HepG2 (cell line): ENCODE data around the gene FITM1. TPM values are rescaled to one million over a fixed set of nuclear protein-coding genes. Genes with fewer than 3 reads are reported as not detected.

ENCODE experiments used
- CENPT ChIP-seq: sonication (generic); formaldehyde crosslinking; IDR thresholded peaks from 2 replicates; pipeline ENCODE4 v1.8.0; 2022; ENCODE audit warnings: low read depth, mild to moderate bottlenecking, moderate library complexity, missing genetic modification reagents
- DNMT1 ChIP-seq: sonication (generic); formaldehyde crosslinking; IDR thresholded peaks from 2 replicates; pipeline ENCODE4 v1.5.1; 2020; ENCODE audit warnings: mild to moderate bottlenecking, missing genetic modification reagents
- FOXA3 ChIP-seq: IDR thresholded peaks from 2 replicates; pipeline ENCODE4 v1.6.1; 2016; ENCODE audit warnings: missing genetic modification reagents, missing compliant biosample characterization
- FOXC1 ChIP-seq: sonication (generic); formaldehyde crosslinking; IDR thresholded peaks from 2 replicates; pipeline ENCODE4 v1.8.0; 2022; ENCODE audit warnings: mild to moderate bottlenecking, missing genetic modification reagents, borderline replicate concordance
- HNRNPK ChIP-seq: fragments of 200-400 bp; formaldehyde crosslinking; IDR thresholded peaks from 2 replicates; pipeline ENCODE4 v1.6.1; 2018; ENCODE audit warnings: low read length, low read depth, moderate library complexity, mild to moderate bottlenecking; ENCODE audit not compliant: poor library complexity, severe bottlenecking
- LBX2 ChIP-seq: sonication (generic); formaldehyde crosslinking; IDR thresholded peaks from 2 replicates; pipeline ENCODE4 v1.5.0; 2020; ENCODE audit warnings: missing genetic modification reagents, mild to moderate bottlenecking, borderline replicate concordance
- MAFK ChIP-seq, 2 experiments: IDR thresholded peaks in 1 of 2; conservative IDR thresholded peaks in 1 of 2; 2 replicates each; pipeline ENCODE4 v1.6.1; 2011; ENCODE audit warnings: improper control_type of control experiment in 2 of 2, low read length in 2 of 2
- PAF1 ChIP-seq: IDR thresholded peaks from 2 replicates; pipeline ENCODE4 v1.6.1; 2016; ENCODE audit warnings: missing genetic modification reagents, missing compliant biosample characterization
- SOX5 ChIP-seq: IDR thresholded peaks from 2 replicates; pipeline ENCODE4 v1.6.1; 2016; ENCODE audit warnings: borderline replicate concordance
- STAT6 ChIP-seq: sonication (generic); formaldehyde crosslinking; IDR thresholded peaks from 2 replicates; pipeline ENCODE4 v1.4.0; 2020; ENCODE audit warnings: missing genetic modification reagents, mild to moderate bottlenecking, borderline replicate concordance
- ZBTB4 ChIP-seq: sonication (generic); formaldehyde crosslinking; IDR thresholded peaks from 2 replicates; pipeline ENCODE4 v1.4.0; 2020; ENCODE audit warnings: missing genetic modification reagents, mild to moderate bottlenecking, borderline replicate concordance
- ZMYM2 ChIP-seq: sonication (generic); formaldehyde crosslinking; IDR thresholded peaks from 2 replicates; pipeline ENCODE4 v1.8.0; 2022; ENCODE audit warnings: mild to moderate bottlenecking, missing genetic modification reagents
- ZNF556 ChIP-seq: sonication (generic); formaldehyde crosslinking; IDR thresholded peaks from 2 replicates; pipeline ENCODE4 v1.4.0; 2020; ENCODE audit warnings: mild to moderate bottlenecking, missing genetic modification reagents, borderline replicate concordance
- ZNF746 ChIP-seq: sonication (generic); formaldehyde crosslinking; IDR thresholded peaks from 2 replicates; pipeline ENCODE4 v1.8.0; 2022; ENCODE audit warnings: mild to moderate bottlenecking, missing genetic modification reagents
- polyA plus RNA-seq, 8 experiments: library from polyadenylated mRNA; depleted of rRNA in 3 of 8; stranded (reverse) in 7 of 8; unstranded in 1 of 8; fragments of >200 nt; fragmentation: Illumina TruSeq in 4 of 8; extraction: Trizol in 4 of 8; gene quantifications; 2 replicates each; pipeline versions ENCODE4 v1.2.1 to v1.2.3, GENCODE V29; 2011 to 2016; ENCODE audit warnings: low read depth in 4 of 8, missing spikeins in 1 of 8, mixed read lengths in 1 of 8; ENCODE audit not compliant: insufficient read depth in 1 of 8
- total RNA-seq, 5 experiments: library from RNA; depleted of rRNA; stranded (reverse); fragments of >200 nt; fragmentation: Illumina TruSeq; extraction: Trizol; gene quantifications; 2 replicates each; pipeline ENCODE4 v1.2.3, GENCODE V29; 2016; ENCODE audit warnings: low read depth in 1 of 5
- TF ChIP-seq, protein P1 (sequence below): sonication (generic); formaldehyde crosslinking; IDR thresholded peaks from 2 replicates; pipeline ENCODE4 v1.8.1; 2022; ENCODE audit warnings: low read depth, mild to moderate bottlenecking, missing genetic modification reagents
- TF ChIP-seq, protein P2 (sequence below): sonication (generic); formaldehyde crosslinking; IDR thresholded peaks from 2 replicates; pipeline ENCODE4 v1.5.0; 2020; ENCODE audit warnings: mild to moderate bottlenecking, missing genetic modification reagents

Gene FITM1
- total and polyA plus RNA-seq, 2 of the 13 experiments (the other 11 are each of a cell fraction or from before 2014, with no cell fraction given), result 2.7 to 5.8 TPM

DNA sequence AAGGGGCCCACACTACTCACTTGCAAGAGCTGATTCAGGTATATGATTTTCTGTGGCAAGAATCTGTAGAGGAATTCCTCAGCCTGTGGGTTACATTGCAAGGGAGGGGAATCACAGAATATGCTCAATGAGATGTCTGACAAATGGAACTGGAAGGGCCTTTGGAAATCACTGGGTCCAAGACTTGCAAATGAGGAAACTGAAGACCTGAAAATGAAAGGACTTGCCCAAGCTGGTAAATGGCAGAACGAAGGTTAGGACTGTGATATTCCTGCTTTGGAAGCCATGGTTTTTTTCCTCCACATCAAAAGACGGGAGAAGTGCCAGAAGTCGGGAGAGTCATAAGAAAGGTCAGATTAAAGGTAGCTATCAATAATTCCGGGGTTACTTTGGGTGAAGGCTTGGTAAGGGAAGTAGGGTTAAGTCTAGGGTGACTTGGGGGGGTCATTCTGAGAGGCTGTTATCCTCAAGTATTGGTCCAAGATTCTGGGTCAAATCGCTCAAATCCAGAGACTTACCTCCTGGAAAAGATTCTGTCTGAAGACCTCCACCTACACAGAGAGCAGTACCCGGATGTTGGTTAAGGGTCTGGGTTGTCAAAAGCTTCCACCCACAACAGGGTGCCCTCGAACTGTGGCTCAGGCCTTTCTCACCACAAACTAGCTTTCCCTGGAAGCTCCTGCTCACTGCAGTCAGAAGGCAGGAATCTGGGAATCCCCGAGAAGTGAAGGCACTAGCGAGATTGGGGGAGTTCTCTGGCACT, 15.4 kb downstream of the FITM1 start (continued):
- TF ChIP-seq STAT6 (0 out of 2 replicates have a peak, but pooled peaks have one; percentile 69), FOXC1 (CRISPR knock-in tag) (no peak), PAF1 (CRISPR knock-in tag) (0 out of 2 replicates have a peak, but pooled peaks have one; percentile 33), MAFK (conservative IDR thresholded peaks at IDR 0.05 in 1 of 2, IDR thresholded peaks at IDR 0.05 in 1 of 2; ENCODE audit: low read length in 2 of 2) (no peak), HNRNPK (no peak), FOXA3 (CRISPR knock-in tag) (no peak), CENPT (CRISPR knock-in tag) (no peak), ZNF746 (CRISPR knock-in tag) (no peak), LBX2 (CRISPR knock-in tag) (0 out of 2 replicates have a peak, but pooled peaks have one; percentile 81), SOX5 (CRISPR knock-in tag) (no peak; the same call in 1 of the 2 replicates), DNMT1 (no peak), ZMYM2 (CRISPR knock-in tag) (no peak), ZBTB4 (peak; percentile 27; the same call in 1 of the 2 replicates), ZNF556 (no peak)
- TF ChIP-seq, protein P1, sequence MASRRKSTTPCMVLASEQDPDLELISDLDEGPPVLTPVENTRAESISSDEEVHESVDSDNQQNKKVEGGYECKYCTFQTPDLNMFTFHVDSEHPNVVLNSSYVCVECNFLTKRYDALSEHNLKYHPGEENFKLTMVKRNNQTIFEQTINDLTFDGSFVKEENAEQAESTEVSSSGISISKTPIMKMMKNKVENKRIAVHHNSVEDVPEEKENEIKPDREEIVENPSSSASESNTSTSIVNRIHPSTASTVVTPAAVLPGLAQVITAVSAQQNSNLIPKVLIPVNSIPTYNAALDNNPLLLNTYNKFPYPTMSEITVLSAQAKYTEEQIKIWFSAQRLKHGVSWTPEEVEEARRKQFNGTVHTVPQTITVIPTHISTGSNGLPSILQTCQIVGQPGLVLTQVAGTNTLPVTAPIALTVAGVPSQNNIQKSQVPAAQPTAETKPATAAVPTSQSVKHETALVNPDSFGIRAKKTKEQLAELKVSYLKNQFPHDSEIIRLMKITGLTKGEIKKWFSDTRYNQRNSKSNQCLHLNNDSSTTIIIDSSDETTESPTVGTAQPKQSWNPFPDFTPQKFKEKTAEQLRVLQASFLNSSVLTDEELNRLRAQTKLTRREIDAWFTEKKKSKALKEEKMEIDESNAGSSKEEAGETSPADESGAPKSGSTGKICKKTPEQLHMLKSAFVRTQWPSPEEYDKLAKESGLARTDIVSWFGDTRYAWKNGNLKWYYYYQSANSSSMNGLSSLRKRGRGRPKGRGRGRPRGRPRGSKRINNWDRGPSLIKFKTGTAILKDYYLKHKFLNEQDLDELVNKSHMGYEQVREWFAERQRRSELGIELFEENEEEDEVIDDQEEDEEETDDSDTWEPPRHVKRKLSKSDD (CRISPR knock-in tag), result no peak
- TF ChIP-seq, protein P2, sequence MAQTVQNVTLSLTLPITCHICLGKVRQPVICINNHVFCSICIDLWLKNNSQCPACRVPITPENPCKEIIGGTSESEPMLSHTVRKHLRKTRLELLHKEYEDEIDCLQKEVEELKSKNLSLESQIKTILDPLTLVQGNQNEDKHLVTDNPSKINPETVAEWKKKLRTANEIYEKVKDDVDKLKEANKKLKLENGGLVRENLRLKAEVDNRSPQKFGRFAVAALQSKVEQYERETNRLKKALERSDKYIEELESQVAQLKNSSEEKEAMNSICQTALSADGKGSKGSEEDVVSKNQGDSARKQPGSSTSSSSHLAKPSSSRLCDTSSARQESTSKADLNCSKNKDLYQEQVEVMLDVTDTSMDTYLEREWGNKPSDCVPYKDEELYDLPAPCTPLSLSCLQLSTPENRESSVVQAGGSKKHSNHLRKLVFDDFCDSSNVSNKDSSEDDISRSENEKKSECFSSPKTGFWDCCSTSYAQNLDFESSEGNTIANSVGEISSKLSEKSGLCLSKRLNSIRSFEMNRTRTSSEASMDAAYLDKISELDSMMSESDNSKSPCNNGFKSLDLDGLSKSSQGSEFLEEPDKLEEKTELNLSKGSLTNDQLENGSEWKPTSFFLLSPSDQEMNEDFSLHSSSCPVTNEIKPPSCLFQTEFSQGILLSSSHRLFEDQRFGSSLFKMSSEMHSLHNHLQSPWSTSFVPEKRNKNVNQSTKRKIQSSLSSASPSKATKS (CRISPR knock-in tag), result no peak
